Parathyroid adenoma (tissue), 2 donors: ENCODE results near the gene KLHL1.

Experiments used
- H2AFZ ChIP-seq: fragments of 300-600 bp; sonication (generic); one replicate; pipeline ENCODE4 v1.7.0; 2017; ENCODE audit warnings: antibody characterized with exemption, mild to moderate bottlenecking
- H3K27ac ChIP-seq: fragments of 300-600 bp; sonication (generic); one replicate; pipeline ENCODE4 v1.7.0; 2017
- H3K27me3 ChIP-seq: fragments of 300-600 bp; sonication (generic); one replicate; pipeline ENCODE4 v1.7.0; 2017; ENCODE audit warnings: low read length; ENCODE audit not compliant: control insufficient read depth, insufficient read depth
- H3K36me3 ChIP-seq: fragments of 300-600 bp; sonication (generic); one replicate; pipeline ENCODE4 v1.7.0; 2017; ENCODE audit warnings: low read length; ENCODE audit not compliant: control insufficient read depth, insufficient read depth
- H3K4me1 ChIP-seq: fragments of 300-600 bp; sonication (generic); one replicate; pipeline ENCODE4 v1.7.0; 2017; ENCODE audit warnings: control low read depth
- H3K4me2 ChIP-seq: fragments of 300-600 bp; sonication (generic); one replicate; pipeline ENCODE4 v1.7.0; 2017; ENCODE audit warnings: low read length
- H3K4me3 ChIP-seq: fragments of 300-600 bp; sonication (generic); one replicate; pipeline ENCODE4 v1.7.0; 2017; ENCODE audit warnings: low read depth, low read length
- H3K79me2 ChIP-seq: fragments of 300-600 bp; sonication (generic); one replicate; pipeline ENCODE4 v1.7.0; 2017; ENCODE audit warnings: control low read depth
- H3K9ac ChIP-seq: fragments of 300-600 bp; sonication (generic); one replicate; pipeline ENCODE4 v1.7.0; 2017; ENCODE audit warnings: mild to moderate bottlenecking
- H3K9me3 ChIP-seq: fragments of 300-600 bp; sonication (generic); one replicate; pipeline ENCODE4 v1.7.0; 2017; ENCODE audit warnings: low read length; ENCODE audit not compliant: control insufficient read depth
- CTCF ChIP-seq: fragments of 300-600 bp; sonication (generic); IDR thresholded peaks from one replicate; pipeline ENCODE4 v1.7.0; 2017; ENCODE audit warnings: antibody characterized with exemption, mild to moderate bottlenecking
- donor health status: primary hyperparathyroidism.

The KLHL1 gene

GRCh38 chr13:69856331-69856730, 251.9 kb downstream of the KLHL1 start:
- Histone ChIP-seq H3K36me3 (no peaks in the 10 kb centered on the region), H3K4me3 (no peak overlapping the region), H3K9ac (no peak overlapping the region), H3K9me3 (no peaks in the 10 kb centered on the region), H3K79me2 (no peaks in the 10 kb centered on the region), H3K4me1 (no peaks in the 10 kb centered on the region), H3K27ac (no peak overlapping the region), H2AFZ (no peak overlapping the region), H3K27me3 (no peaks in the 10 kb centered on the region), H3K4me2 (no peak overlapping the region)
- TF ChIP-seq CTCF, result no peak

GRCh38 chr13:69828527-69828926, 279.7 kb downstream of the KLHL1 start:
- Histone ChIP-seq H3K36me3 (no peaks in the 10 kb centered on the region), H2AFZ (no peak overlapping the region), H3K27ac (no peak overlapping the region), H3K27me3 (no peaks in the 10 kb centered on the region), H3K4me1 (no peaks in the 10 kb centered on the region), H3K79me2 (no peaks in the 10 kb centered on the region), H3K9me3 (no peaks in the 10 kb centered on the region), H3K4me3 (no peak overlapping the region), H3K4me2 (no peak overlapping the region), H3K9ac (no peak overlapping the region)
- TF ChIP-seq CTCF, result no peak

- no peak overlapping the region for H3K4me3 ChIP-seq
- no peaks in the 10 kb centered on the region for H3K36me3 ChIP-seq
- H3K4me1 ChIP-seq, result no peaks in the 10 kb centered on the region
- H3K27me3 ChIP-seq, result no peaks in the 10 kb centered on the region
- no peak for TF ChIP-seq CTCF
- H3K4me2 ChIP-seq, result no peak overlapping the region
- H2AFZ ChIP-seq, result no peak overlapping the region
- no peaks in the 10 kb centered on the region for H3K79me2 ChIP-seq
- no peak overlapping the region for H3K9ac ChIP-seq
- H3K27ac ChIP-seq, result no peak overlapping the region
- H3K9me3 ChIP-seq, result no peaks in the 10 kb centered on the region
Measured at GRCh38 chr13:69820180-69820579, 288.1 kb downstream of the KLHL1 start.

GRCh38 chr13:69817333-69817869, 290.9 kb downstream of the KLHL1 start:
- Histone ChIP-seq H3K36me3 (no peaks in the 10 kb centered on the region), H3K4me3 (no peak overlapping the region), H3K9me3 (no peaks in the 10 kb centered on the region), H3K4me1 (no peaks in the 10 kb centered on the region), H3K79me2 (no peaks in the 10 kb centered on the region), H2AFZ (no peak overlapping the region), H3K27ac (no peak overlapping the region), H3K4me2 (no peak overlapping the region), H3K9ac (no peak overlapping the region), H3K27me3 (no peaks in the 10 kb centered on the region)
- TF ChIP-seq CTCF, result no peak

GRCh38 chr13:69809152-69809551, 299.1 kb downstream of the KLHL1 start:
- TF ChIP-seq CTCF, result no peak
- Histone ChIP-seq H3K27me3 (no peaks in the 10 kb centered on the region), H3K36me3 (no peaks in the 10 kb centered on the region), H3K4me2 (no peak overlapping the region), H3K4me1 (no peaks in the 10 kb centered on the region), H3K9ac (no peak overlapping the region), H3K4me3 (no peak overlapping the region), H3K9me3 (no peaks in the 10 kb centered on the region), H3K27ac (no peak overlapping the region), H3K79me2 (no peaks in the 10 kb centered on the region), H2AFZ (no peak overlapping the region)
